Fibroblast of mammary gland (primary cell): ENCODE results near the gene RPTOR.
"Not testable (repeated sequence)": the region's sequence is repeated elsewhere in the genome, so short reads cannot be mapped to it uniquely, and the experiment has no call there.

Experiments used
- DNase-seq: peaks from one replicate; pipeline ENCODE4 v3.0.0-alpha.2; 2010; ENCODE audit warnings: low read depth
- H3K4me3 ChIP-seq: 2 replicates; pipeline ENCODE4 v1.5.1; 2011; ENCODE audit warnings: low read depth, mild to moderate bottlenecking, low read length, moderate library complexity; ENCODE audit not compliant: control insufficient read depth
- CTCF ChIP-seq: conservative IDR thresholded peaks from 2 replicates; pipeline ENCODE4 v1.5.1; 2011; ENCODE audit warnings: low read depth, low read length, inconsistent platforms; ENCODE audit not compliant: control insufficient read depth, insufficient read depth

Gene RPTOR

GRCh38 chr17:80575057-80575875 is 30.6 kb downstream of the RPTOR start:
- peak; percentile 100 for TF ChIP-seq CTCF
- no peak overlapping the region for H3K4me3 ChIP-seq
- DNase-seq = peak; percentile 87

DNA sequence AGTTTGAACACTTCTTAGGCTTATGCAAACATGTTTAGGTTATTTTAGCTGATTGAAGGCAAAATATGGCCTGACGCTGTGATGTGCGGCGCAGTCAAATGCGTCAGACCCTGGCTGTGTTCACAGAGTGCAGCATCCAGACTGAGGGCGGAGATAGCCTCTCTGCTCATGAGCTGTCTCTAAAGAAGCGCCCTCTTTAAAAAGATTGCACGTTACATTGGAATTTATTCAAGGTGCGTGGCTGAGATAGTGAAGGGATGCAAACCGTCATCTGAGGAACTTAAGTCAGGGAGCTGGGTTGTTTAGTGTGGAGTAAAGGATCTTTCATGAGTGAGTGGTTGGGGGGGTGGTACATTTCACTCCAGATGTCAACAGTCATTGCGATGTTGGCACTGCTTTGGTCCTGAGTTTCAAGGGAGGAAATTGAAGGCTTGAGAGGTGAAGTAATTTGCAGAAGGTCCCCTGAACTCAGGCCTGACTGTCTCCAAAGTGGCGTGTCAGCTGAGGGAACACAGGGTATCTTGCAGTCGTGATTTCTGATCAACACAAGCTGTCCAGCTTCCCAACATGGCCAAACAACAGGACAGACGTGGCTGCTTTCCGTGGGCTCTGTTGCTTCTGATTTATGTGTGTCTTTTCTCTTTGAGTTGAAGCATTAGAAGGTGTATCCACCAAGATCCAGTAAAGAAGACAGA is 33.4 kb downstream of the RPTOR start:
- no peak for TF ChIP-seq CTCF
- DNase-seq = no peak
- H3K4me3 ChIP-seq = no peak overlapping the region

DNA sequence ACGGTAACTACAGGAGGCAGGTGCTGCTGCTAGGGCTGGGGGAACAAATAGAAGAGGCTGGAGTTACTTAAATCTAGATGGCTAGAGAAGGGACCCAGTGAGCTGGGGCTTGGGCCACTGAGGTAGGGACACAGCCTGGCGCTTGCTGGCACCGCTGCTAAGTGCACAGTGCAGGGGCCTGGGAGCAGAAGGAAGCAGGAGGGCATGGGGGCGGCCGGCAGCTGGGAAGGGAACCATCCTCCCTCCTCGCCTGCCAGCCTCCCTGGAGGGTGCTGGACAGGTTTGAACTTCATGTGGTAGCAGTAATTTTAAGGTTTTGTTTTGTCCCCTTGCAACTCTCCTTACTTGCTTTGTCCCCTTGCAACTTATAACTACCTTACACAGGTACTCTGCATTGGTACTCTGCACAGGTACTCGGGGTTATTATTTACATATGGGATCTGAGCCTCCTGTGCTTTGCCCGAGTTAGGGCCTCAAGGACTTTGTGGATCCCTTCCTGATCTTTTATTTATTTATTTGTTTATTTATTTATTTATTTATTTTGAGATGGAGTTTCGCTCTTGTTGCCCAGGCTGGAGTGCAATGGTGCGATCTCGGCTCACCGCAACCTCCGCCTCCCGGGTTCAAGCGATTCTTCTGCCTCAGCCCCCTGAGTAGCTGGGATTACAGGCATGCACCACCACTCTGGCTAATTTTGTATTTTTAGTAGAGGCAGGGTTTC is 34.2 kb downstream of the RPTOR start:
- DNase-seq, H3K4me3 ChIP-seq: not testable (repeated sequence)

- no peak for DNase-seq
- no peak overlapping the region for H3K4me3 ChIP-seq
- TF ChIP-seq CTCF = no peak
Observed at GRCh38 chr17:80582165-80582564, 37.5 kb downstream of the RPTOR start.

GRCh38 chr17:80584176-80584905 is 39.7 kb downstream of the RPTOR start:
- no peak overlapping the region for H3K4me3 ChIP-seq
- peak; percentile 28 for DNase-seq
- no peak for TF ChIP-seq CTCF

DNA sequence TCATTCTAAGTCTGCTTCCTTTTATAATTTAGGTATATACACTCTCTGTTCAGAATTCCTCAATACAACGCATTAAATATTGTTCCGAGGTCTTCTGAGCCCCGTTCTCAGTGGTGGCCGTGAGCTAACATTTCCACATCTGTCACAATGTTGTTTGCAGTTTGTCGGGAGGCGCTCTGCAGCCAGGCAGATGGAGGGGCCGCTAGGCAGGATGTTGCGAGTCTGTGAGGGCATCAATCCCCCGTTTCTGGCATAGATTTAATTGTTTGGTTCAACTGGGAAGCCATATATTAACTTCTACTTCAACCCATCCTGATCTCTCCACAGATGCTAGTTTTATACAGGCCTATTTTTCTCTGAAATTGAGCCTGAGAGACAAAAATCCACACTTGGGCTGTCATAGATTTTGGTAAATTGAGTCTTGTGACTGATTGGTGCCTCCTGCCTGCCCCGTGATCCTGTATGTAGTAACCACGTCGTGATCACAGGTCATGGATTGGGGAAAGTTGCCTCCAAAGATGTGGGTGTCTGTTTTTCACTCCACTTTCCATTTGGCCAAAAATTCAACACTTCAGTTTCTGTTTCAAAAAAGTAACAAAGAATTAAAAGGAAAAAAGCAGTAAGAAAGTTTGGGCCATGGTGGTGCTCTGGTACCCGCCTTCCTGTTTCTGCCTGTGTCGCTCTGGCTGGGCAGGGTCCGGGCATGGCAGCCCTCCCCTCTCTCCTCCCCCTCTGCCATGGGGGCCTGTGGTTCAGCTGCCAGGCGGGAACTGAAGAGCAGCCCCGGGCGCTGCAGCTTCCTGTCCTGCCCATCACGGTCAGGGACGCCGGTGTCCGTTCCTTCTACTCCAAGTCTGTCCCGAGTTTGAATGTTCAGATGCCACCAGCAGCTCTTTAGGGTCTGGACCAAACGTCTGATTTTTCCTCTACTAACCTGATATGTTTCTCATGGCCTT is 41.5 kb downstream of the RPTOR start:
- TF ChIP-seq CTCF = no peak
- no peak for DNase-seq
- no peak overlapping the region for H3K4me3 ChIP-seq
